Colonic mucosa (tissue), 4 donors: ENCODE results near the gene SPTB. TPM values are rescaled to one million over a fixed set of nuclear protein-coding genes. Genes with fewer than 3 reads are reported as not detected.

Experiments
- DNase-seq: peaks from one replicate; pipeline ENCODE4 v3.0.0-alpha.2; 2020
- H3K27ac ChIP-seq: fragments of 200-600 bp; one replicate; pipeline ENCODE4 v1.8.0; 2021
- H3K27me3 ChIP-seq: fragments of 200-600 bp; one replicate; pipeline ENCODE4 v1.8.0; 2021
- H3K36me3 ChIP-seq: fragments of 200-600 bp; one replicate; pipeline ENCODE4 v1.8.0; 2021
- H3K4me1 ChIP-seq: fragments of 200-600 bp; one replicate; pipeline ENCODE4 v1.8.0; 2021; ENCODE audit warnings: mild to moderate bottlenecking
- H3K4me3 ChIP-seq: fragments of 200-600 bp; one replicate; pipeline ENCODE4 v1.8.0; 2021
- H3K9ac ChIP-seq, 2 donors: one replicate each; pipeline ENCODE4 v1.7.0; 2013; ENCODE audit warnings: control low read depth in 2 of 2, low read depth in 2 of 2, low read length in 2 of 2
- H3K9me3 ChIP-seq: fragments of 200-600 bp; one replicate; pipeline ENCODE4 v1.8.0; 2021
- CTCF ChIP-seq: fragments of 200-600 bp; IDR thresholded peaks from one replicate; pipeline ENCODE4 v1.8.0; 2022; ENCODE audit warnings: antibody characterized with exemption, mild to moderate bottlenecking
- intact Hi-C: fragments of 100-400 bp; cut with DNase I; formaldehyde crosslinking; loops from one replicate; pipeline ENCODE4 v1.14.1; 2022
- total RNA-seq, 2 donors: library from RNA; stranded (reverse); fragmentation: NEBNext Ultra II Directional in 1 of 2; extraction: Animal tissue kit (Norgen Biotek cat#: 25700) in 1 of 2; gene quantifications; one replicate each; pipeline ENCODE4 v1.2.1, GENCODE V29; 2021
- donor health status: healthy.
- donor health status: DM: no; HTN: no; CAD: no.
- donor health status: DM: no; HTN: no; CAD: no.

Gene SPTB
- total RNA-seq, 2 donors from 2014 or later: 0.42 to 0.52 TPM

- peaks cover 6% of the 10 kb centered on the region for H3K4me1 ChIP-seq
- intact Hi-C loops: loop anchor here (10.0 kb wide), 1 partner anchor 74 kb away; the partner anchor contains the start of gene FNTB
- H3K36me3 ChIP-seq: no peaks in the 10 kb centered on the region
- H3K9ac ChIP-seq: no peak overlapping the region
- H3K9me3 ChIP-seq: no peaks in the 10 kb centered on the region
- no peak for DNase-seq
- H3K4me3 ChIP-seq: no peak overlapping the region
- no peak overlapping the region for H3K27ac ChIP-seq
- TF ChIP-seq CTCF: peak; percentile 48
- H3K27me3 ChIP-seq: no peaks in the 10 kb centered on the region
Observed at GRCh38 chr14:64910847-64911495, 31.3 kb upstream of the SPTB start.

GRCh38 chr14:64906022-64906421, 26.3 kb upstream of the SPTB start:
- no peaks in the 10 kb centered on the region for H3K9me3 ChIP-seq
- no peak overlapping the region for H3K27ac ChIP-seq
- DNase-seq: no peak
- intact Hi-C loops: no loop called here
- TF ChIP-seq CTCF: no peak
- no peak overlapping the region for H3K4me3 ChIP-seq
- no peaks in the 10 kb centered on the region for H3K36me3 ChIP-seq
- H3K4me1 ChIP-seq: no peaks in the 10 kb centered on the region
- no peak overlapping the region for H3K9ac ChIP-seq
- no peaks in the 10 kb centered on the region for H3K27me3 ChIP-seq

GRCh38 chr14:64899958-64900357, 20.3 kb upstream of the SPTB start:
- Histone ChIP-seq H3K4me1 (no peaks in the 10 kb centered on the region), H3K27me3 (no peaks in the 10 kb centered on the region), H3K36me3 (no peaks in the 10 kb centered on the region), H3K9ac (no peak overlapping the region), H3K9me3 (no peaks in the 10 kb centered on the region), H3K27ac (no peak overlapping the region), H3K4me3 (no peak overlapping the region)
- TF ChIP-seq CTCF: no peak
- no peak for DNase-seq
- intact Hi-C loops: no loop called here

- H3K9me3 ChIP-seq: no peaks in the 10 kb centered on the region
- intact Hi-C loops: loop anchor here (5.0 kb wide), 2 partner anchors 70 to 220 kb away; no protein-coding TSS in a partner anchor
- no peaks in the 10 kb centered on the region for H3K27me3 ChIP-seq
- H3K4me1 ChIP-seq: no peaks in the 10 kb centered on the region
- no peak overlapping the region for H3K9ac ChIP-seq
- peak; percentile 47 for TF ChIP-seq CTCF
- H3K36me3 ChIP-seq: no peaks in the 10 kb centered on the region
- no peak overlapping the region for H3K27ac ChIP-seq
- no peak overlapping the region for H3K4me3 ChIP-seq
- DNase-seq: peak; percentile 46
Observed at GRCh38 chr14:64891839-64892375, 12.2 kb upstream of the SPTB start.

GRCh38 chr14:64891173-64891838, 11.6 kb upstream of the SPTB start:
- no peak overlapping the region for H3K9ac ChIP-seq
- H3K27ac ChIP-seq: no peak overlapping the region
- DNase-seq: no peak
- H3K4me1 ChIP-seq: no peaks in the 10 kb centered on the region
- H3K9me3 ChIP-seq: no peaks in the 10 kb centered on the region
- no peaks in the 10 kb centered on the region for H3K27me3 ChIP-seq
- no peak for TF ChIP-seq CTCF
- intact Hi-C loops: loop anchor here (5.0 kb wide), 2 partner anchors 69 to 219 kb away; no protein-coding TSS in a partner anchor
- no peaks in the 10 kb centered on the region for H3K36me3 ChIP-seq
- no peak overlapping the region for H3K4me3 ChIP-seq
